HS-5 (cell line): ENCODE results near the gene FBF1.

Source experiments
- DNase-seq: peaks from one replicate; pipeline ENCODE4 v3.0.0-alpha.2; 2012; ENCODE audit warnings: low read depth

FBF1 gene

GRCh38 chr17:75950421-75950820 lies 9.6 kb upstream of the FBF1 start:
- no peak for DNase-seq

DNA sequence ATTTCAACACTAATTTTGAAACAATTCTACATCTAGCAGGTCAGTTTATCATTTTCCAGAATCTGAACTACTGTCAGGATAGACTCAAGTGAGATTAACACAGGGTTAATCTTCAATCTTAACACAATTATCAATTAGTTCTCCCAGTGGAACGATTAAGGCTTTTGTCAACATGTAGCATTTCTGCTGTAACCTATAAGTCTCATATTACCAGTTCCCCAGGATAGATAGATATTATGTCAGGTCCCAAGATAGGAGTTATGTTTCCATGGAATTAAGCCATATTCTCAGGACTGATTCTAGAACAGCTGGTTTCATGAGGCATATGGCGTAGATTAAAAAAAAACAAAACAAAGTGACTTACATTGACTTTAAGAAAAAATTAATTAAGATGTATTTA lies 4.4 kb upstream of the FBF1 start:
- no peak for DNase-seq

- no peak for DNase-seq
Observed at GRCh38 chr17:75943491-75943890, 2.6 kb upstream of the FBF1 start.

GRCh38 chr17:75942473-75942872 lies 1.6 kb upstream of the FBF1 start:
- no peak for DNase-seq

DNA sequence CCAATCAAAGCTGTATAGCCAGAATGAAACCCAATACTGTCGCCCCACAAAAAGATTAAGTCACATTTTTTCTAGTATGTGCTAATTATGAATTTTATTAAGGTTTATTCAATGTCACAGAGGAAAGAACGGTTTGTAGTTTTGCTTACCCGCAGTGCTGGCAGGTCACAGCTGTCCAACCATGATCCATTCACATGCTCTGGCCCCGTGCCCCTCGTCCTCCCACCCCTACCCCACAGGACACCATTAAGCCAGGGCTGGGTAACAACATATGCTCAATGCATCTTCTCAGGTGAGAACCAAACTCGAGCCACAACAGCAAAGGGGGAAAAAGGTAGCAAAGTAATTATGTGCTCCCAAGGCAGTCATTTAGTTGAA lies 589 bp upstream of the FBF1 start:
- DNase-seq: no peak

DNA sequence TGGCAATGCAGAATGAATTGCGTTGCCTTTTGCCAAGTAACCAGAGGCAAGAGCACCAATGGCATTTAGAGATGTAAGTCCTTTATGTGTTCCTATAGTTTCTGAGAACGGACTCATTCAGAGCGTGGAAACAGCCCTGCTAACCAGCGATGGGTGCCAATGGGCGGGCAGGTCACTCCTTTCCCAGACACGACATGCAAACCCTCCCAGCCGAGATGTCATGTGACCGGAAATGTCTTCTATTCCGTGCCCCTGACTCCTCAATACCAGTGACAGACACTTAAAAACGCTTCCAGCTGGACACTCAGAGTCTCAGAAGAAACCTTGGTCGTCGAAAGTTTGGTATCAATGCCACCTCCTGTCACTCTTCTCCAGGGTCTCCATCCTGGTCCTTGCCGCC lies 3.2 kb downstream of the FBF1 start:
- DNase-seq: no peak

- DNase-seq: no peak
Observed at GRCh38 chr17:75933808-75934207, 7.0 kb downstream of the FBF1 start.

DNA sequence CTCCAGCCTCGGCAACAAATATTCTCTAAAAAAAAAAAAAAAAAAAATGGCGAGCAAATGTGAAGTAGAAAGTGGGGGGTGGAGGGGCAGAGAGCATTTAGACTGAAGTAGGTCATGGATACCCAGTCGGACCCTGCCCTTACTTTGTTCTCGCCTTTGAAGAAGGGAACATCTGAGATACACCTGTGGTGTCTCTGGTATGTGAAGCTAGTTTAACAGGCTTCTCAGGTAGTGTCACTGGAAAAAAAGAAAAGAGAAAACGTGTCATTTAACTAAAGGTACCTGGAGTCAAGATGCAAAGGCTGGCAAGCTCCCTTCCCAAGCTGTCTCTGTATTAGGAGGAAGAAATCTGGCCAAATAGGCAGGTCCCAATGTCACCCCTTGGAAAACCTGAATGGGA lies 8.0 kb downstream of the FBF1 start:
- DNase-seq: no peak

DNA sequence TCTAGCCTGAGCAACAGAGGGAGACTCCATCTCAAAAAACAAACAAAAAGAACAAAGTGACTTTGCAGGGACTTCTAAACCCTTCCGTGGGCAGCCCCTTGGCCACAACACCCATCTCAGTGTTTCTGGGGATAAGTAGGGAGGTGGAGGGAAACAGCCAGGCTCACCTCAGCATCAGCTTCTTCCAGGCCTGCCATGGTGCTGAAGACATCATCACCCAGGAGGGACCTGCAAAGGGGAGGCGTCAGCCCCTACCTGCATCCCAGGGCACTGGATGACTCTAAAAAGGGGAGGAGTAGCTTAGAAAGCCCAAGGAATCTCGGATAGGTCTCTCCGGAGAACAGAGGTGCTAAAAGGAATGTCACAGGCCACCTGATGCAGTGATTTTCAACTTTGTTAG lies 9.8 kb downstream of the FBF1 start:
- DNase-seq: no peak

GRCh38 chr17:75927286-75927922 lies 13.4 kb downstream of the FBF1 start:
- DNase-seq: no peak

- DNase-seq: no peak
Observed at GRCh38 chr17:75926456-75926855, 14.4 kb downstream of the FBF1 start.

DNA sequence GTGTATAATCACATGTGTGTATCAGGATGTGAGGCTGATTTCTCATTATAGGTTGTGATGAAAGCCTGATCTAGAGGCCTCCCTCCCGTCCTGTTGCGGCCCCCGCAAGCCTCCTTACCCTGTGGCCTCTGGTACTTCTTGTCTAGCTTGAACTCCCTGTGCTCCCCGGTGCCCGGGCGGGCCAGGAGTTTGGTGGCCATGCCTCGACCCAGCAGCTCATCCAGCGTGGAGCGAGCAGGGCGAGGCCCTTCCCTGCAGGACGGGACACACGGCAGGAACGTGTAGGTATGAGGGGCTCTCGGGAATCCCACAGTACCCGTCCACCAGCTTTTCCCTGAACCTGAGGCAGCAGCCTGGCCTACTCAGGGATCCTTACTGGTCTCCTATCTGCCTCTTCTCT lies 14.9 kb downstream of the FBF1 start:
- DNase-seq: no peak

GRCh38 chr17:75925103-75925502 lies 15.7 kb downstream of the FBF1 start:
- no peak for DNase-seq

- DNase-seq: no peak
Observed at GRCh38 chr17:75922963-75923874, 17.6 kb downstream of the FBF1 start.

GRCh38 chr17:75922173-75922961 lies 18.5 kb downstream of the FBF1 start:
- no peak for DNase-seq

DNA sequence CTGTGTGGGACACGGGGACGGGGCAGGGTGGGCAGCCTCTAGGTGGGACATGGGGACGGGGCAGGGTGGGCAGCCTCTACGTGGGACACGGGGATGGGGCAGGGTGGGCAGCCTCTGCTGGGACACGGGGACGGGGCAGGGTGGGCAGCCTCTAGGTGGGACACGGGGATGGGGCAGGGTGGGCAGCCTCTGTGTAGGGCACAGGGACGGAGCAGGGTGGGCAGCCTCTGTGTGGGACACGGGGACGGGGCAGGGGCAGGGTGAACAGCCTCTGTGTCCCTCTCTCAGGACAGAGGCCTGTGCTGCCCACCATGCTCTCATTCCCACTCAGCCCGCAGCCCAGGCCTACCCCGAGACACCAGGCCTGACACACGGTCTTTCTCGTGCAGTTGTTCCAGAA lies 19.2 kb downstream of the FBF1 start:
- no peak for DNase-seq

DNA sequence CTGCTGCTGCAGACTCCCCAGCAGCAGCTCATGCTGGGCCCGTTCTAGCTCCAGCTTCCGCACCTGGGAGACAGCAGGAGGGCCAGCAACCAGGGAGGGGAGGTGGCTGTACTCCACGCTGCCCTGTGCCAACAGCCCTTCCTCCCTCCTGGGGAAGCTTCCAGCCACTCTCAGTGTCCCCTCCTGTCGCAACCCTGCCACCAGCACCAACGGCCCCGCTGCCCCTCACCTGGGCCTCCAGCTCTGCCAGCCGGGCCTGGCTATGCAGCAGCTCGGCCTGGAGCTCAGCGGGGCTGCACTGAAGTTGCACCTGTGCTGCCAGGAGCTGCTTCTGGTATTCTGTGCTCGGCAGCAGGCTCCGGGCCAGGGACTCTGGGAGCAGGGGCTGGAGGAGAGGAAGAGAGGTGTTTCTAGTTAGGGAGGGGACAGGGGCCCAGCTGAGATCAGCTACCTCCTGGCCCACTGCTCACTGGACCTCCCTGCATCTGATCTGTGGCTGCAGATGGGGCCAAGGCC lies 20.7 kb downstream of the FBF1 start:
- DNase-seq: no peak

DNA sequence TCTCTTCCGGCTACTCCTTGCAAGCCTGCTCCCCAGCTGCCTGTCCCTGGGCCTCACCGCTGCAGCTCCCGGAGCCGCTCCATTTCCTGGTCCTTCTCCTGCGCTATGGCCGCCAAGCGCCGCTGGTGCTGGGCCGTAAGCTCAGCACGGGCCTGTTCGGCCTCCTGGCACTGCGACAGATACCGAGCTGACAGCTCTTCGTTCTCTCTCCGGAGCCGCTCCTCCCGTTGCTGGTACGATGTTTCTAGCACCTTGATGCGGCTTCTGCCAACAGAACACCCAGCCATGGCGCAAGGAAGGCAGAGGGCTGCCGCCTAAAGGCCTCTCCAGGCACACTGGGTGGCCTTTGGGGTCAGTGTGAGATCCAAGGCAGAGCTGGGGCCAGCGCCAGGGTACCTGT lies 21.2 kb downstream of the FBF1 start:
- no peak for DNase-seq

DNA sequence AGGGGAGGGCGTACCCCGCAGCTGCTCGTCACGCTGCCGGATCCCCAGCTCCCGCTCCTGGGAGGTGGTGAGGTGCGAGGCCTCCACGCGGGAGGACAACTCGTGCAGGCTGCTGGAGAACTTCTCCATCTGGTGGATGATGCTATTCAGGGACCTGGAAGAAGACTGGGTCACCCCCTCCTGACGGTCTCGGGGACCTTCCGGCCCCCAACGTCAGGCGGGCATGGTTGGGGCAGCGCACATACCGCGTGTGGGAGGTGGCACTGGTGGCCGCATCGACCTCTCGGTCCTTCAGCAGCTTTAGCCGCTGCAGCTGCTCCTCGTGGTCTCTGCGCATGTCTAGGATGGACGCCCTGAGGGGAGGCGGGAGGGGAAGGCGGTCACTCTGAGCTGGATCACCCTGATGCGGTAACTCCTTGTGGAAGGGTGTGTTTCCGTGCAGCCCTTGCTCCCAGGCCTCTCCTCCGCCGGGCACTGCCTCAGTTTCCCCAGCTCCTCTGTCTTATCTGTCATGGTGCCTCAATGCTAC lies 22.9 kb downstream of the FBF1 start:
- no peak for DNase-seq

GRCh38 chr17:75917141-75917916 lies 23.5 kb downstream of the FBF1 start:
- DNase-seq: no peak

DNA sequence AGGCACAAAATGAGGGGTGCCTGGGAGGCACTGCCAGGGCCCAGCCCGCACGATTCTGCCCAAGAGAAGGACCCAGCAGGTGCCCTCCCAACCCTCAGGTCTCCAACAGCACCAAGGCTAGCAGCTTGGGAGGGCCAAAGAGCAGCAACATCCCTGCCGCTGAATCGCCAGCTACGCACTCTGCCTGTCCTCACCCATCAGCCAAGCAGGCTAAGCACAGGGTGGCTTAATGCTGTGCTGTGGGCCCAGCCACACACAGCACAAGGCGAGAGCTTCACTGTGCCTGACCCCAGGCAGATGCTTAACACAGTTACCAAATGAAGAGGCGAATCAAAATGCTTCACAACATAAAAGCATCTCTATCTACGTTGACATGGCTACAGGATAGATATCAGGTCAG lies 25.6 kb downstream of the FBF1 start:
- no peak for DNase-seq
